Mucosa of descending colon (tissue), 3 donors: ENCODE data around the gene RTN4R. TPM values are rescaled to one million over a fixed set of nuclear protein-coding genes. Genes with fewer than 3 reads are reported as not detected.

Experiments used
- ATAC-seq: fragments of 200-7000 bp; cut with Tn5 transposase; one replicate; pipeline ENCODE4 v1.9.1; 2020; ENCODE audit warnings: mild to moderate bottlenecking, moderate library complexity
- DNase-seq, 3 donors: peaks; one replicate each; pipeline ENCODE4 v3.0.0-alpha.2; 2020
- H3K36me3 ChIP-seq: fragments of 200-600 bp; one replicate; pipeline ENCODE4 v1.8.0; 2021; ENCODE audit warnings: low read depth, mild to moderate bottlenecking
- H3K4me1 ChIP-seq: fragments of 200-600 bp; one replicate; pipeline ENCODE4 v1.8.0; 2021; ENCODE audit warnings: low read depth, mild to moderate bottlenecking
- H3K4me3 ChIP-seq: fragments of 200-600 bp; one replicate; pipeline ENCODE4 v1.8.0; 2021; ENCODE audit warnings: mild to moderate bottlenecking
- H3K9me3 ChIP-seq: fragments of 200-600 bp; one replicate; pipeline ENCODE4 v1.8.0; 2021; ENCODE audit warnings: mild to moderate bottlenecking
- CTCF ChIP-seq: fragments of 200-600 bp; IDR thresholded peaks from one replicate; pipeline ENCODE4 v1.8.0; 2022; ENCODE audit warnings: antibody characterized with exemption, mild to moderate bottlenecking
- intact Hi-C, 2 donors: fragments of 100-400 bp; cut with DNase I in 1 of 2; cut with micrococcal nuclease in 1 of 2; formaldehyde crosslinking; loops; one replicate each; pipeline versions ENCODE4 v1.11.0 to v1.11.1; 2022; cut with DNase I, micrococcal nuclease
- total RNA-seq, 3 donors: library from RNA; stranded (reverse); fragmentation: NEBNext Ultra II Directional in 2 of 3; extraction: Animal tissue kit (Norgen Biotek cat#: 25700) in 2 of 3; gene quantifications; one replicate each; pipeline versions ENCODE4 v1.2.1 to v1.2.4, GENCODE V29; 2021 to 2023
- donor health status: DM: no; HTN: no; CAD: no; lungs with moderate emphysema.
- donor health status: DM: no; HTN: no; CAD: no.
- donor health status: DM: no; HTN: yes; CAD: no.

RTN4R gene
- total RNA-seq, 3 donors from 2014 or later = 1.6 to 3.5 (median 2.5) TPM

DNA sequence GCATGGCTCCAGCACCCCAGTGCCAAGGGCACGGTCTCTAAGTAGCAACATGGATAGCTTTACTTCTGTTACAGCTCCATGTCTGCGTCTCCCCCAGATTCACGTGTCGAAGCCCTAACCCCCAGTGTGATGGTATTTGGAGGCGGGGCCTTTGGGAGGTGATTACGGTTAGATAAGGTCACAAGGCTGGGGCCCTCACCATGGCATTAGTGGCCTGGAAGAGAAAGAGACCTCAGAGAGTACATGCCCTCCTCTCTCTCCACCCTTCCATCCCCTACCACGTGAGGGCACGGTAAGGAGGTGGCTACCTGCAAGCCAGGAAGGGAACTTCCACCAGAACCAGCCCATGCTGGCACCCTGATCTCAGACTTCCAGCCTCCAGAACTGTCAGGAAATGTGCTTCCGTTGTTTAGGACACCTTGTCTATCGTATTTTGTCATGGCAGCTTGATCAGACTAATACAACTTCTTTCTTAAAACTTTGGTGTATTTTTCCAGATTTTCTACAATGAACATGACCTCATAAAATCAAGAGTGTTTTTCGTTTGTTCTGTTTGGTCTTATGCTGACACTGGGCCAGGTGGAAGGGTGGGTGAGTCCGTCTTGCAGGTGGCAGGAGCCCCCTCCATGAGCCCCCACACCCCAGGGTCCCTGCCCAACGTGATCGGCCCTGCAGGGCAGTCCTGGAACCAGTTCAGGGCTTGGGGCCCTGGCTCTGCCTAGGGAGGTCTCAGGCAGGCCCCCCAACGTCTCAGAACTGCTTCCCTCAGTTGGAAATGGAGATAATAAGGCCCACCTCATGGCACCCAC lies 10.7 kb downstream of the RTN4R start:
- Histone ChIP-seq H3K9me3 (no peaks in the 10 kb centered on the region), H3K36me3 (no peaks in the 10 kb centered on the region), H3K4me1 (no peaks in the 10 kb centered on the region), H3K4me3 (no peak overlapping the region)
- DNase-seq (no peak), ATAC-seq (no peak)
- no peak for TF ChIP-seq CTCF
- intact Hi-C loops = no loop called here

- no peak for TF ChIP-seq CTCF
- H3K9me3 ChIP-seq = no peaks in the 10 kb centered on the region
These were observed 11.4 kb downstream of the RTN4R start for GRCh38 chr22:20256551-20257211.

GRCh38 chr22:20256027-20256426 lies 12.1 kb downstream of the RTN4R start:
- Histone ChIP-seq H3K36me3 (no peaks in the 10 kb centered on the region), H3K9me3 (no peaks in the 10 kb centered on the region), H3K4me3 (no peak overlapping the region), H3K4me1 (no peaks in the 10 kb centered on the region)
- no peak for TF ChIP-seq CTCF
- ATAC-seq (no peak), DNase-seq (no peak)
- intact Hi-C loops = no loop called here

More at GRCh38 chr22:20256551-20257211, 11.4 kb downstream of the RTN4R start:
- intact Hi-C loops = no loop called here
- DNase-seq (no peak), ATAC-seq (no peak)
- H3K4me1 ChIP-seq = no peaks in the 10 kb centered on the region
- H3K4me3 ChIP-seq = no peak overlapping the region
- H3K36me3 ChIP-seq = no peaks in the 10 kb centered on the region

- H3K36me3 ChIP-seq = no peaks in the 10 kb centered on the region
- H3K4me3 ChIP-seq = no peak overlapping the region
- intact Hi-C loops = no loop called here
- no peaks in the 10 kb centered on the region for H3K4me1 ChIP-seq
- DNase-seq = no peak
- no peak for ATAC-seq
- H3K9me3 ChIP-seq = no peaks in the 10 kb centered on the region
- TF ChIP-seq CTCF = no peak
These were observed 12.9 kb downstream of the RTN4R start for GRCh38 chr22:20254975-20255946.

DNA sequence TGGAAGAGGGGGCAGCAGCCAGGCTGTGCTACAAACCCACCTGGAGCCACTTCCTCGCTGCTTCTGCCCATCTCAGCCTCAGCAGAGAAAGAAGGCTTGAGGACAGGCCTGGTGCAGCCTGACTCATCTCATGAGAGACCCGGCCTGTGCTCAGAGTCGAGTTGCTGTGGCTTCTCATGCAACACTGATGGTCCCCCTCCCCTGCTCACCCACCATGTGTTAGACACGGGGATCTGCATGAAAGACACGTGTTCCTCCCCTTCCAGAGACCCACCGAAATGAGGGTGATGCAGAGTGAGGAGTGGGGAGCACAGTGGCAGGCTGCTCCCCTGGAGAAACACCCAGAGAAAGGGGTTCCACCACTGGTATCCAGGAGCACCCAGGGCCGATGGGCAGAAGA lies 15.0 kb downstream of the RTN4R start:
- Histone ChIP-seq H3K4me3 (no peak overlapping the region), H3K4me1 (peaks cover 6% of the 10 kb centered on the region), H3K9me3 (no peaks in the 10 kb centered on the region), H3K36me3 (no peaks in the 10 kb centered on the region)
- ATAC-seq = no peak
- intact Hi-C loops = no loop called here
- DNase-seq = no peak
- TF ChIP-seq CTCF = no peak
